Measurements from ENCODE around the gene FAM228A.

FAM228A gene

DNA sequence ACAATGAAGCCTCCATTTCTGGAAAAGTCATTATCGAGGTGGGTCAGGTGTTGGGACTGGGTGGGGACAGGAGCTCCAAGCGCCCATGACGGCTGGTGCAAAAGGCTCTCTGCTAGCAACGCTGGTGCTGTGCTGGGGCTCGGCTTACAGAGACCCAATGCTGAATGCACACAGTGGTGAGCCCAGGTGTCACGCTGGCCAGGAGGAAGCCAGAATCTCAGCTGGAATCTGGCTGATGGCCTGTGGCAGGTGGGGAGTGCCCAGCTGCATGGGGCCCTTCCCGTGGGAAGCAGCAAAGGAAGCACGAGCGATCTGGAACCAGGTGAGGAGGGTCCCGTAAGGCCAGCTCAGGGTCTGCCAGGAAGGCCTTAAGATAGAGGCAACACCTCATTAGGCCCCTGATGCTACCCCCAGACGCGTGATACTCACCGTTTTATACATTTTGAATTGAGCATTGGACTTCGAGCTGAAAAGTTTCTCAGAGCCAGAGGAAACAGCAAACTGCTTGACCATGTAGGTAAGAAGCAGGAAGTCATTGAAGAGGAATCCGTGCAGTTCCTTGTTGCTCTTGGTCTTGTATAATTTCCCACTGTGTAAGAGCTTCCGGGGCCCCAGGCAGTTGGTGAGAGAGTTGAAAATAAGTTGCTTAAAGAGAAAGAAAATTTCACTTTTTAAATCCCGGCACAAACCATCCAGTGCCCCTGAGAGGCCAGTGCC lies 34.7 kb downstream of the FAM228A start:
- Histone ChIP-seq H3K4me1 (ENCODE audit: insufficient read depth, low read length) (no peaks in the 10 kb centered on the region), H3K27ac (ENCODE audit: low read length) (no peak overlapping the region), H3K9ac (ENCODE audit: low read depth, low read length) (no peak overlapping the region), H3K9me3 (ENCODE audit: insufficient read depth, low read depth, low read length) (no peaks in the 10 kb centered on the region), H3K36me3 (ENCODE audit: insufficient read depth, low read depth, low read length) (no peaks in the 10 kb centered on the region), H3K4me3 (ENCODE audit: low read length) (no peak overlapping the region), H3K27me3 (ENCODE audit: insufficient read depth, low read length) (no peaks in the 10 kb centered on the region)

DNA sequence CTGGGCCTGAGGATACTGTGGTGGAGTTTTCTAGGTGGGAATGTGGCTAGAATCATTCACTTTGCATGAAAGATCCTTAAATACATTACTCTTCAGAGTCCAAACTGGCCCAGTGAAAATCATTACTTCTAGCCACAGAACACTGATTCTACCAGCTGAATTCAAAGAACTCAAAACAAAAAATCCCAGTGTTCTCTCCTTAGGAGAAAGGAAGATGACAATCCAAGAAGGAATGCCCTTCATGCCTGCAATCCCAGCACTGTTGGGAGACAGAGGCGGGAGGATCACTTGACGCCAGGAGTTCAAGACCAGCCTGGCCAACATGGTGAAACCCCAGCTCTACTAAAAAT lies 35.2 kb downstream of the FAM228A start:
- Histone ChIP-seq H3K36me3 (ENCODE audit: insufficient read depth, low read depth, low read length) (no peaks in the 10 kb centered on the region), H3K9me3 (ENCODE audit: insufficient read depth, low read depth, low read length) (no peaks in the 10 kb centered on the region), H3K27me3 (ENCODE audit: insufficient read depth, low read length) (no peaks in the 10 kb centered on the region), H3K27ac (ENCODE audit: low read length) (no peak overlapping the region), H3K4me1 (ENCODE audit: insufficient read depth, low read length) (no peaks in the 10 kb centered on the region), H3K4me3 (ENCODE audit: low read length) (no peak overlapping the region), H3K9ac (ENCODE audit: low read depth, low read length) (no peak overlapping the region)

DNA sequence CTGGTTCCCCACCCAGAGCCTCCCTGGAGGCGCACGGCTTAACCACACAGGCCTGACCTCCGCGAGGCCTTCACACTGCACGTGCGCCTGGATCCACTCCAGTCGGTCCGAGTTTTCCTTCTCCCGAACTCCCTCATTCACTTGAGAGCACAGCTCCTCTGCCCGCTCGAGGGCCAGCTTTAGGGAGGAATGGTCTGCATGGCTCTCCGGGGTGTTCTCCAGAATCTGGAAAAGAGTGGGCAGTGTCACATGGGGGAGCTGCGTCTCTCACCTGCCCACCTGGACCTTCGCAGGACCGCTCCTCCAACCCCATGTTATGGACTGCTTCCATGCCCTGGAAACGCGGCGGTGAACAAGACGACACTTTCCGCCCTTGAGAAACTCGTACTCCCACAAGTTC lies 35.9 kb downstream of the FAM228A start:
- no peak overlapping the region for H3K4me3 ChIP-seq (ENCODE audit: low read length)
- no peaks in the 10 kb centered on the region for H3K27me3 ChIP-seq (ENCODE audit: insufficient read depth, low read length)
- H3K9ac ChIP-seq (ENCODE audit: low read depth, low read length), result no peak overlapping the region
- no peaks in the 10 kb centered on the region for H3K36me3 ChIP-seq (ENCODE audit: insufficient read depth, low read depth, low read length)
- no peaks in the 10 kb centered on the region for H3K9me3 ChIP-seq (ENCODE audit: insufficient read depth, low read depth, low read length)
- no peaks in the 10 kb centered on the region for H3K4me1 ChIP-seq (ENCODE audit: insufficient read depth, low read length)
- H3K27ac ChIP-seq (ENCODE audit: low read length), result no peak overlapping the region

DNA sequence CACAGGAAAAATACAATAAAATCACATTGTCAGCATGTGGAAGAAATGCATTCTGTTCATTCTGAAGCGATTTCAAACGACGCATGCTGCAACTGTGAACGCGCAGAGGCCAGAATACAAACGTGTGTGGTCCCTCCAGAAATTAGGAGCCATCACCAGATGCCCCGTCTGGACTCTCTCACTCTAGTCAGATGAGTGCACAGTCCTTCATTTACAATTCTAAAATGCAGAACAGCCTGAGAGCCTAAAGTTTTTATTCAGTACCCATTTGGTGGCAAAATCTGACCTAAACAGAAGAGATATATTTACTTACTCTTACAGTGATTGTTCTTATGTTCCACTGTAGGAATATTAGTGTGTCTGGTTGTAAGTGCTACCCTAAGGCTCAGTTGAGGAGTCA lies 36.6 kb downstream of the FAM228A start:
- Histone ChIP-seq H3K27me3 (ENCODE audit: insufficient read depth, low read length) (no peaks in the 10 kb centered on the region), H3K4me1 (ENCODE audit: insufficient read depth, low read length) (no peaks in the 10 kb centered on the region), H3K36me3 (ENCODE audit: insufficient read depth, low read depth, low read length) (no peaks in the 10 kb centered on the region), H3K9me3 (ENCODE audit: insufficient read depth, low read depth, low read length) (no peaks in the 10 kb centered on the region), H3K27ac (ENCODE audit: low read length) (no peak overlapping the region), H3K9ac (ENCODE audit: low read depth, low read length) (no peak overlapping the region), H3K4me3 (ENCODE audit: low read length) (no peak overlapping the region)

DNA sequence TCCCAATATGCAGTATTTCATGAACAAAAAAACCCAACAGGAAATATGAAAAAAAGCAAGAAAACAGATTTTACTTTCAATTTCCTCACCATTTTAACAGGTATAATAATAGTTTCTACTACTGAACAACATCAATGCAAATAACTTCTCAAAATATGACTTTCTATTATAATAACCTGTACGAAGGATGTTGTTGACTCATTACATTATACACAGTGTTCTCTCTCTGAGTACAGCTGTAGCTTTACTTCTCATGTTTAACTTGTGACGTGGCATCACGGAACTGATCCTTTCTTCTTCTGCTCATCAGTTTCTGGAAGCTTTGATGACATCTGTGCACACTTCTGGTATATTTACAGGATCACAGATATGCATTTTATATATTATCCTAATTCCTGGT lies 40.0 kb downstream of the FAM228A start:
- Histone ChIP-seq H3K36me3 (ENCODE audit: insufficient read depth, low read depth, low read length) (no peaks in the 10 kb centered on the region), H3K27ac (ENCODE audit: low read length) (no peak overlapping the region), H3K4me1 (ENCODE audit: insufficient read depth, low read length) (no peaks in the 10 kb centered on the region), H3K9ac (ENCODE audit: low read depth, low read length) (no peak overlapping the region), H3K4me3 (ENCODE audit: low read length) (no peak overlapping the region), H3K9me3 (ENCODE audit: insufficient read depth, low read depth, low read length) (no peaks in the 10 kb centered on the region), H3K27me3 (ENCODE audit: insufficient read depth, low read length) (no peaks in the 10 kb centered on the region)

DNA sequence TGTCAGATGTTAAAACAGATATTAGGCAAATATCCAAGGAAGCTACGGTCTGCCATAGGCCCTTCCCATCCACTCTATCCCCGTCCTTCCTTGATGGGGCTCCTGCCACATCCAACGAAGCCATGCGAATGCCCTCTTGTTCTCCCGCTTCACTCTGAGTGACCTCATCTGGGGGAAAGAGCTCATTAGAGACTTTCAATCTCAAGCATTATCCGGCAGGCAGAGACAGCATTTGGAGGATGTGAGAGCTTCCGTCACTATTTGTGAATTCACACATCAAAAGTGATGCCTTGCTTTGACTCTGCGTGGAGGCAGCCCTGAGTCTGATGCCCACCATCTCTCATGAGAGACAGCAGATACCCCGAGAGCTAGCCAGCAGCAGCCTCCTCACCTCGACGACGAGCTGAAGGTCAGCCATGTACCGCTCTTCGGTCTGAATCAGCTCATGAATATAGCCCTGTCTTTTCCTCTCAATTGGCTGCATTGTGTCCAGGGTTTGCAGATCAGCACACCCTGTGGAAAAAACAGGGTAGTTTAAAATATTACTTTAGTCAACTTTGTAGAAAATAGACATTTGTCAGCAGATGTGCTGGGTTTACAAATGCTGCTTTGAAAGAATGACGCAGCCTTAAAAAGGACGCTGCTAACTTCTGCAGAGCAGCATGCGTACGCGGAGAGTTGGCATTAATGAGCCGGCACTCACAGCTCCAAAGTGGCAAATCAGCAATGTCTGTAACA lies 45.9 kb downstream of the FAM228A start:
- Histone ChIP-seq H3K27me3 (ENCODE audit: insufficient read depth, low read length) (no peaks in the 10 kb centered on the region), H3K4me3 (ENCODE audit: low read length) (no peak overlapping the region), H3K9ac (ENCODE audit: low read depth, low read length) (no peak overlapping the region), H3K27ac (ENCODE audit: low read length) (no peak overlapping the region), H3K4me1 (ENCODE audit: insufficient read depth, low read length) (no peaks in the 10 kb centered on the region), H3K36me3 (ENCODE audit: insufficient read depth, low read depth, low read length) (no peaks in the 10 kb centered on the region), H3K9me3 (ENCODE audit: insufficient read depth, low read depth, low read length) (no peaks in the 10 kb centered on the region)

DNA sequence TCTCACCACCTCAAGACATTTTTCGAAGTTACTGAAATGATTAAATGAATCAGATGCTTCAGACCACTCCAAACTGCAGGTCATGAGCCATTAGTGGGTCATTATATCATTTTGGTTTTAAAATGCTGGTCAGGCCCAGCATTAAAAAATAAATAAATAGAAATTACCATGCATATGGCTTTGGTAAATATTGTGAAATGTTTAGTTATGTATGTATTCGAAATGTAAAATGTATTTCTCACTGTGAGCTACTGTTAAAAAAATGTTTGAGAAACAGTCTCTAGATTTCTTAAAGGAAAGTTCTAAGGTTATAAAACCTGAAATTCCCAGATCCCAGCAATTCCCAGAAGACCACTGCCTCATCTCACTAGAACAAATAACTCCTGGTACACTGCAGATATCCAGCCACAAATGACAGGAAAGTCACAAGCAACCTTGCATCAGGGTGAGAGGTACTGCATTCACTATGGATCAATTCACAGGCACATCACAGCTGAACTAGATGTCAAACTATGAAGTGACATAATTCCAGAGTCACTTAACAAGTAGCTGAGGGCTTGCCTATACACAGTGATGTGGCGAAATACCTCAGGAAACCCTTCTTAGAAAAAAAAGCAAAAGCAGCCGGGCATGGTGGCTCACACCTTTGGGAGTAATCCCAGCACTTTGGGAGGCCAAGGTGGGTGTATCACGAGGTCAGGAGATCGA lies 46.6 kb downstream of the FAM228A start:
- H3K27ac ChIP-seq (ENCODE audit: low read length), result no peak overlapping the region
- H3K4me3 ChIP-seq (ENCODE audit: low read length), result no peak overlapping the region
- no peaks in the 10 kb centered on the region for H3K36me3 ChIP-seq (ENCODE audit: insufficient read depth, low read depth, low read length)
- H3K27me3 ChIP-seq (ENCODE audit: insufficient read depth, low read length), result no peaks in the 10 kb centered on the region
- no peaks in the 10 kb centered on the region for H3K4me1 ChIP-seq (ENCODE audit: insufficient read depth, low read length)
- H3K9ac ChIP-seq (ENCODE audit: low read depth, low read length), result no peak overlapping the region
- H3K9me3 ChIP-seq (ENCODE audit: insufficient read depth, low read depth, low read length), result no peaks in the 10 kb centered on the region

DNA sequence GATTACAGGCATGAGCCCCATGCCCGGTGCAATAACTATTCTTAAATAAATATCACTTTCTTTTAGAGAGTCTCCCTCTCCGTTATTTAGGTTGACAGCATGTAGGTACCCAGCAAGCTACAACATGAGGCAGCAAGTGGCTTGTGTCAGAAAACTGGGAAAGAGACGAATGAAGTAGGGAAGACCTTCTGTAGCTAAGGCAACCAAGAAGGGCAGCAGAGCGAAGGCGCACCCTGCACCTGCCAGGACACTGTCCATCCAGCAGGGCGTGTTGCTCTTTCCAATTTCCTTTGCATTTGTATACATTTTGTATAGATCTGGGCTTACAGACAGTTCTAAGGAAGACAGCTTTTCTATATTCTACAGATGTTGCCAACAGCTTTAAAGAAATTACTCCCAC lies 48.1 kb downstream of the FAM228A start:
- no peak overlapping the region for H3K9ac ChIP-seq (ENCODE audit: low read depth, low read length)
- H3K27me3 ChIP-seq (ENCODE audit: insufficient read depth, low read length), result no peaks in the 10 kb centered on the region
- no peak overlapping the region for H3K27ac ChIP-seq (ENCODE audit: low read length)
- H3K4me1 ChIP-seq (ENCODE audit: insufficient read depth, low read length), result no peaks in the 10 kb centered on the region
- no peaks in the 10 kb centered on the region for H3K36me3 ChIP-seq (ENCODE audit: insufficient read depth, low read depth, low read length)
- no peak overlapping the region for H3K4me3 ChIP-seq (ENCODE audit: low read length)
- H3K9me3 ChIP-seq (ENCODE audit: insufficient read depth, low read depth, low read length), result no peaks in the 10 kb centered on the region

DNA sequence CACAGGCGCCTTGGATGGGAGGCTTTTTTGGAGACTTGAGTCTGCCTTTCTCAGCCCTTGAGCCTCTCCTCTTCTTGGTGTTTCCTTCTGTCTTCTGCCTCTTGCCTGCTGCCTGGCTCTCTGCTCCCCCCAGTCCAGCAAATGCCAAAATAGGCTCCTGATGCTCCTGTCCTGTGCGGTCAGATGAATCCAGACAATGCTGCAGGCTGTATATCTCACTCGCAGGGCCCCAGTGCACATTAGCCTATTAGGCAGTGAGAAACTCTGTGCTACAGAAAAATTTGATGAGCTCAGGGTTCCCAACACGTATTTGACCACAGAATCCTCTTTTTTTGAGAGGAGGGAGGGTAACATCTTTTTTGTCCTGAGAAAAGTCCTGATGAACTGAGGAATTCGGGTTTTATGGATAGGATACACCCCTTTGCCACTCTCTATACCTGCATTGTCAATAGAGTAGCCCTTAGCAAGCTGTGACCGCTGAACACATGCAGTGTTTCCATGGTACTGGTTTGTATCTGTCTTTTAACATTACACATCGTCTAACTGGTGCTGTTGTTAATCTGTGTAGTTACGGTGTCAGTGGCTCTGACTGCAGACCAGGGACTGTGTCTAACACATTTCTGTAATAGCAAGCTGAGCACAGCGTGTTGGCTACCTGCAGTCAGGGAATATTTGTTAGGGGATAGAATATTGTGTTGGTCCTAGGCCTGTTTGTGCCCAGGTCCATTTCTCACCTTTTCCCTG lies 50.8 kb downstream of the FAM228A start:
- Histone ChIP-seq H3K4me3 (ENCODE audit: low read length) (no peak overlapping the region), H3K9ac (ENCODE audit: low read depth, low read length) (no peak overlapping the region), H3K27ac (ENCODE audit: low read length) (no peak overlapping the region), H3K27me3 (ENCODE audit: insufficient read depth, low read length) (no peaks in the 10 kb centered on the region), H3K9me3 (ENCODE audit: insufficient read depth, low read depth, low read length) (no peaks in the 10 kb centered on the region), H3K36me3 (ENCODE audit: insufficient read depth, low read depth, low read length) (no peaks in the 10 kb centered on the region), H3K4me1 (ENCODE audit: insufficient read depth, low read length) (no peaks in the 10 kb centered on the region)

DNA sequence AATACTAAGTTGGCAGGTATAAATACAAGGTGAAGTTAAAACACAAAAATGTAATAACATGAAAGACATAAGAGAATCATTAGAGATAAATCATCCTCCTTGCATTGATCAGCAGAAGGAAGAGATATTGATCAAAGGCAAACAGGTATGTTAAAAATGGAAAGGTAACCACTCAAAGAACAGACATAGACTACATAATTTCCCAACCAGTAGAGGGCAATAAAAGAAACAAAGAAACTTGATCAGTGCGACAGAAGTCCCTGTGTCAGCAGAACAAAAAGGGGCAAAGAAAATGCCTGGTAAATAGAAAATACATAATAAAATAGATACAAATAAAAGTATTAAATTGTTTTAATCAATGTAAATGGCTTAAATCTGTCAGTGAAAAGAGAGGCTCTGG lies 53.6 kb downstream of the FAM228A start:
- Histone ChIP-seq H3K27ac (ENCODE audit: low read length) (no peak overlapping the region), H3K36me3 (ENCODE audit: insufficient read depth, low read depth, low read length) (no peaks in the 10 kb centered on the region), H3K4me1 (ENCODE audit: insufficient read depth, low read length) (no peaks in the 10 kb centered on the region), H3K9me3 (ENCODE audit: insufficient read depth, low read depth, low read length) (no peaks in the 10 kb centered on the region), H3K9ac (ENCODE audit: low read depth, low read length) (no peak overlapping the region), H3K27me3 (ENCODE audit: insufficient read depth, low read length) (no peaks in the 10 kb centered on the region), H3K4me3 (ENCODE audit: low read length) (no peak overlapping the region)

DNA sequence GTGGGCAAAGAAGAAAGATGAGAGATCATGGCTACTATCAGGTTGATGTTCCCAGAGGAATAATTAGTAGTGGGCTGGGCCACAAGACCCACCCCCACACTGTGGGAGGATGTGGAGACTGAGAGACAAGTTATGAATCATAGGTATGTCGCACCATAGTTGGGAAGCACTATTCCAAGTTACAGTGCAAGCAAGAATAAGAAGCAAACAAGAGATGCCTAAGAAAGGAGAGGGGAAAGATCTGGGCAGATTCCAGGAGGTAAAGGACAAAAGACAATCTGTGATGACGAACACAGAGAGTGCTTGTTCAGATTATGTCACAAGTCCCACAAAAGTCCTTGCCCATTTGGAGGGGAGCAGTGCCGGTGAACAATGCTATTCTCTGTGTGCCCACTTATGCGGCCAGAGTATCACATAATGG lies 56.6 kb downstream of the FAM228A start:
- H3K4me3 ChIP-seq (ENCODE audit: low read length), result no peak overlapping the region
- H3K9ac ChIP-seq (ENCODE audit: low read depth, low read length), result no peak overlapping the region
- H3K27ac ChIP-seq (ENCODE audit: low read length), result no peak overlapping the region
- no peaks in the 10 kb centered on the region for H3K27me3 ChIP-seq (ENCODE audit: insufficient read depth, low read length)
- H3K36me3 ChIP-seq (ENCODE audit: insufficient read depth, low read depth, low read length), result no peaks in the 10 kb centered on the region
- no peaks in the 10 kb centered on the region for H3K4me1 ChIP-seq (ENCODE audit: insufficient read depth, low read length)
- no peaks in the 10 kb centered on the region for H3K9me3 ChIP-seq (ENCODE audit: insufficient read depth, low read depth, low read length)

Data from iPS-20b (cell line).